GM19468 (cell line): ENCODE results near the gene COL6A3.

Source experiments
- ATAC-seq: cut with Tn5 transposase; IDR thresholded peaks from one replicate; pipeline ENCODE4 v1.9.1; 2021; ENCODE audit warnings: mild to moderate bottlenecking, moderate library complexity, moderate number of reproducible peaks; ENCODE audit not compliant: unreplicated experiment; ENCODE audit errors: extremely low read depth

The COL6A3 gene

DNA sequence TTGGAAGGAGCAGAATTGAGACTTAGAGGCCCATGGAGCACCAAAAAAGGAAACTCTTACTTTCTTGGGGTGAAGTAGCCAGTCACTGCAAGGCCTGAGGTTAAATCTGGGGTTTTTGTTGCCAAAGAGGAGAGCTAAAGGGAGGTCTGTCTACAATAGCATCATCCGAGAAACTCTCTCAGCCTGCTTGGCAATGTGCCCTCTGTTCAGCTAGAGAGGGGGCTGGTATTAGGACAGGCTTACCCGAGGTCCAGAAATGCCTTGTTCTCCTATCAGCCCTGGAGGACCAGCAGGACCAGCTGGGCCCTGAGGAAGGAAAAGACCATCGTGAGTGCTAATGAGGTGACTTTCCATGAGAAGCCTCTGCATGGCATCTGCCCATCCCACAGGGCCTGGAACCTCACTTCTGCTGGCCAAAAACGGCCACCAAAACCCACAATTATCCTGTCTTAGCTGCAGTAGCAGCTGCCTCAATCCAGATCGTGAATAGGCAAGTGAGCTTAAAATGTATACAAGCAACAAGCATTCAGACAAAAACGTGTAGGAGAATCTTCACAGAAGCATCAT, 61.6 kb downstream of the COL6A3 start:
- no peak for ATAC-seq

DNA sequence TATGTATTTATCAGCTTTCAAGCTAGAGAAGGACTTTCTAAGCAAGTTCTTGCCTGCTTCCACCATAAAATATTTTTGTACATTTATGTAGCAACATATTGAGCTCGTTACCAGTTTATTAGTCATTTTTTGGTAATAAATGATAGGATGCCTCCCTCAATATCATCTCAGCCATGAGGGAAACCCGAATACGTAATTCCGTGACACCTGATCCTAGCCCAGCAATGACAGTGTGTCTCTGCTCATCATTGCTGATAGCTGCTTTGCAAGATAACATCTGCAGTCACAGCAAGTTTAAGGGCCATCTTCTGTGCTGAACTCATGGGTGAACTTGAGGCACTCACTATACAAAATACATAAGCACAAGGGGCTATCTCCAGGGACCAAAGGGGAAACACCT, 62.2 kb downstream of the COL6A3 start:
- no peak for ATAC-seq

DNA sequence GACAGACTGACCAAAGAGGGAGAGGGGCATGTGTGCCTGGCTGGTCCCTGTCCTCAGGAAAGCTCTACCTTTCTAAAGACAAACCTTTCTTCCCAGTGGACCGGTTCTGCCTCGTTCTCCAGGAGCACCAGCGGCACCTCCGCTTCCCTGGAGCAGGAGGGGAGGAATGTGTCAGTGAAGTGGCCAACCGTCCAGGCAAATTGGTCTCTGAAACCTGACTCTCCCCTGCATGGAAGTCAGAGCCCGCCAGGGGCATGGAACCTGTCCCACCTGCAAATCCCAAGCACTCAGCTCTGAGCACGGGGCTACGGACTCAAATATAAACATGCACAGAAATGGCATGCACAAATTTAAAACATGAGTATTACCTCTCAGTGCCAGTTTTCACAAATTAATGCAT, 62.9 kb downstream of the COL6A3 start:
- no peak for ATAC-seq

DNA sequence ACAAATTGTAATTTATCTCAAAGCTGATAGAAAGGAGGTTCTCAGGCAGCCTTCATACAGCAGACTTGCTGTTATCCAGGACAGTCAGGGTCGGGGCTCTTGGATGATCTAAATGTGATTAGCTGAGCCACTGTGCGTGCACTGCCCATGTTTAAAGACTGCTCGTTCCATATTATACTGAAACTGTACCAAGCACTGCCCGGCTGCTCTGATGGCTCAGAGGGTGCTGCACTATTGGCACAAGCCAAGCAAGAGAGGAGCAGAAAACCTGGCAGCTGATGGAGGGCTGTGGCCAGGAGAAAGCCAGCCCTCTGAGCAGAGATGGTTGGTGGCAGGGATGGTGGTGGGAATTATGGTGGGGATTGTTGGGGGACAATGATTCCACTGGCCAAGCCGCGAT, 63.4 kb downstream of the COL6A3 start:
- ATAC-seq, result no peak

DNA sequence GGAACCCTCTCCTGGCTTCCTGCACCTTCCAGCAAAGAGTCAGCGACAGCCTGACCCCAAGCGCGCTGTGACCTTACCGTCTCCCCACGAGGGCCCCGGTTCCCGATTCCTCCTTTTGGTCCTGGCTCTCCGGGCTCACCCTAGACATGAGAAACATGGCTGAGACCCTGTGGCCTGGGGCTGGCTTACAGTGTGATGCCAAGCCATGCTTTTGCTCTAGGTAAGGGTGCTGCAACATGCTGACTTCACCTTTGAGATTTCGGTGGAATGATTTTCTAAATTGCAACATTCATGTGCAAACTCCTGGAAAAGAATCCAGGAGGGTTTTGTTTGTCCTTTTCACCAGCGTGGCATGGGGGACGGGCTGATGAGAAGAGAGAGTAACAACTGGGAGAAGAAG, 63.9 kb downstream of the COL6A3 start:
- no peak for ATAC-seq

DNA sequence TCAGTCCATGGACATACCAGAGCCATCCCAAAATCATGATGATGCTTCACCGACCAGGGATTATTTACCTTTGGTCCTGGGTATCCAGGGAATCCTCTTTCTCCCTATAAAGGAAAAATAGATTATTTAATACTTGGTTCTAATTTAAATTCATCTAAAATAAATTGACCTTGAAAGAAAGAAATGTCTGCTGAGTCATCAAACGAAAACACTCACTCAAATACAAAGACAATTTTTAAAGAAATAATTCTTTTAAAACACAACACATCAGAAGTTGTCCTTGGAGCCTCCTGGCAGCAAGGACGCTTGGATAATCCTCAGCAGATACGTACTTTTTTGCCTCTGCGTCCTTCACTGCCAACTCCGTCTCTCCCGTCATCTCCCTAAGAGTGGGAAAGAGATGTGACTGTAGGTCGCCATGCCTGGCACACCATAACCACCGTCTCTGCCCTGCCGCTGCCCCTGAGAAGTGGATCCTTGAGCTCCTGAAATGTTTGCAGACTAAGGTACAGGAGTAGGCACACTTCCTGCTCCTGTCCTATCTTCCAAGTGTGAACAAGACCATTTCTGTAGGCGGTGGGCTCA, 65.6 kb downstream of the COL6A3 start:
- ATAC-seq, result no peak

DNA sequence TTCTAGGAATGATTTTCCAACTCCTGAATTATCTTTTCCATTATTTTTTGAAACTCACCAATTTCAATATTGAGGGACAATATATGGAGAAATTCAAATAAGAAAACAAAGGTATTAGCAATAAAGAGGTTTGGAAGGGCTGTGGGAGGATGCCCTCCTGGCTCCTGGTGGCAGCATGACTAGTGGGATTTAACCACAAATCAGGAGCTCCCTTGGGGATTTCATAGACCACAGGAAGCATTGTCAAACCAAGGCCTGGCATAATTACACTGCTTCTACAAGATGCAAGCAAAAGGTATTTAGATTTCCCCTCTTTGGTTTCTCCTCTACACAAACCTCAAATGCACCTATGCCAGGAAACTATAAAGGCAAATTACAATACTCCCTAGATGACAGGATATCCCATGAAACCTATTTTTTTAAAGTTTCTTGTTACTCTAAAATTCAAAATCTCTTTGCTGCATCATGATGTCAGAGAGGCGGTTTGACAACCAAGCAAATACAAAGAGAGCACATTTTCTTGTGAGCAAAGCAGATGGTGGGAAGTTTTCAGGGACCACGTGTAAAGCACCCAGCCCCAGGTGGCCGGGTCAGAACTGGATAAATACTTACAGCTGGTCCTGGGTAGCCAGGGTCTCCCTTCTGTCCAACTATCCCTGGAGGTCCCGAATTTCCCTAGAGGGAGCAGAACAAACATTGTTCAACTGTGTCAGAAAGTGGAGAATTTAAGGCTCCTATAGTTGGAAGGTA, 67.9 kb downstream of the COL6A3 start:
- no peak for ATAC-seq

DNA sequence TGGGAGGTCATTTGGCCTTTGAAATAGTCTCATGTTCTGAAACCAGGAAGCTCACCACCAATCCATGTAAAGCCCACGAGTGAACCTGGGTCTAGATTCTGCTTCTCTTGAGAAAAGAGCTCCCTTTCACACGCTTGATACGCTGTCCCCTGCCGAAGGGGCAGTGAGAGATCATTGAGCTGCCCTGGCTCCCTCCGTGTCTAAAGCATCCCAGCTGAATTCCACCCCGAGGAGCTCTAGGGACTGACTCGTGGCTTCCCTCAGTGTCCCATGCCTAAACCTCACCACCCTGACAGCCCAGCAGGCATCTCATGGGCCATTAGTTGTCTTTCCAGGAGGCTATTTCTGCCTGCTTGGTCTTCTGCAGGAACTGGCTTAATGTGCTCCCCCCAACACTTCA, 68.6 kb downstream of the COL6A3 start:
- ATAC-seq, result no peak

DNA sequence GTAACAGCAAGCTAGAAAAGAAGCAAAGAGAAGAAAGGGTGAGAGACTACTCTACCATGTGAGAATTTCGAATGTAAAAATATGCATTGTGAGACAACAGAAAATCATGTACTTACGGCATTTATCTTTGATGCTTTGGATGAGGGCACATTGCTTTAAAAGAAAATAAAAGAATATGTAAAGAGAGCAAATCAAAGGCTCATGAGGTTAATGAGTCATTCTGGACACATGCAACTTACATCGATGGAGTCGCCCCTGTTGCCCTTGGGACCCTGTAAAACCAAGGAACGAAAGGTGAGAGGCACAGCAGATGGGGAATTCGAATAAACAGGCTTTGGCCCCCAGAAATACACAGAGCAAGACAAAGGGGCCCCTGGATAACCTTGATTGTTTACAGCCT, 69.0 kb downstream of the COL6A3 start:
- ATAC-seq, result no peak

DNA sequence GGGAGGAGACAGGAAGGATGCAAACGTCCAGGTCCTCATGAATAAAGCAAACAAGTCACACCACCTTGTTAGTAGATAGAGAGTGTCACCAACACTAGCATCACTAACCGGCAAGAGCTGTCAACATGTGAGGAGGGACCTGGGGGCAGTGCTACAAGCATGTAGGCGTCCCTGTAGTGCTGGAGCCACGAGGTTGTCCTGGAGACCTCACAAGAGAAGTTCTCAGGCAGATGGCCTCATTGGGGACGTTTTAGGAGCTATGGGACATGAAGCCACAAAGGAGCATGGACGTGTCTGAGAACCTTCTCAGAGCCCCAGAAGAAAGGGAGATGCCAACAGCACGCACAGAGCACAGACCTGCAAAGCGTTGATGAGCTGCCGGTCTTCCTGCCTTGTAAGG, 70.0 kb downstream of the COL6A3 start:
- ATAC-seq, result no peak

DNA sequence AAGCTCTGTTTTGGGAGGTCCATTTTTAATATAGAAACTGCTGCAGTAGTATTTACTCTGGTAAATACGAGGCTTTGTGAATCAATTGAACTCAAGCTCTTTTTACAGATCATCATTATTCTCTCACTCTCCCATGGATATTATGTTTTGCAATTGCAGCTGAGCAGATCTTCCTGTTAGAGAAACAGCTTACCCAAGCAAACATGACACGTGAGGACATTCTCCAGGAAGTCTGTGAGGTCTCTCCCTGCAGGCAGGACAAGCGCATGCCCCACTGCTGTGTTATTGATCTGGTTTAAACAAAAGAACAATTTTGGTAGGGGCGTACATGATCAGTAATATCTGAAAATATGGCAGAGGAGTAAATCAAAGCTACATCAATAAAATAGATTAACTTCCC, 72.1 kb downstream of the COL6A3 start:
- ATAC-seq, result no peak

DNA sequence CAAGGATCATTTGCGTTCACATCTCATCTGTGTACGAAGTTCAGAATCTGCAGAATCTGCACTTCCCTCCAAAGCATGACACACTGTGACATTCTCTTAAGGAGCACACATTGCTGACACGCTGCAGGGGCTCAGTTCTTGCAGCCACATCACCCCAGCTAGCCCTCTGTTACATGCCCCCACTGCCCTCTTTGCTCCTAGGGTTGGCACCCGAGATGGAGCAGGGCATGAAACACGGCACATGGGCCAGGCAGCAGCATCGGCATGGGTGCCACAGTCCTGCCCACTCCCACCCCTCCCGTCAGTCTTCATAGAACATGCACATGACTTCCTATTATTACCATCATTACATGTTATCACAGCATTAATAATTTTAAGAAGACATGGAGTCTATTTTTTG, 76.4 kb downstream of the COL6A3 start:
- no peak for ATAC-seq

DNA sequence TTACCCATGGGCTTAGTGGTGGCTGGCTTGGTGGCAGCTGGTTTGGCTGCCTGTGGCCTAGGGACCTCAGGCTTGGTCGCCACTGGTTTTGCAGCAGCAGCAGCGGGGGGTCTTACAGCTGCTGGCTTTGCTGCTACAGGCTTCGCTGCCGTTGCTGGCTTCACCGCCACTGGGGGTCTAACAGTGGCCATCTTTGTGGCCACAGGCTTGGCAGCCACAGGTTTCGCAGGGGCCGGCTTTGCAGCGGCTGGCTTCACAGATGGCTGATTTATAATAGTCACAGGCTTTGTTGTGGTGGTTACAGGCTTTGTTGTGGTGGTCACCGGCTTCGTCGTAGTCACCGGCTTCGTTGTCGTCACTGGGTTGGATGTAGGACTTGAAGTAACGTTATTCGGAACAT, 77.8 kb downstream of the COL6A3 start:
- ATAC-seq, result no peak

DNA sequence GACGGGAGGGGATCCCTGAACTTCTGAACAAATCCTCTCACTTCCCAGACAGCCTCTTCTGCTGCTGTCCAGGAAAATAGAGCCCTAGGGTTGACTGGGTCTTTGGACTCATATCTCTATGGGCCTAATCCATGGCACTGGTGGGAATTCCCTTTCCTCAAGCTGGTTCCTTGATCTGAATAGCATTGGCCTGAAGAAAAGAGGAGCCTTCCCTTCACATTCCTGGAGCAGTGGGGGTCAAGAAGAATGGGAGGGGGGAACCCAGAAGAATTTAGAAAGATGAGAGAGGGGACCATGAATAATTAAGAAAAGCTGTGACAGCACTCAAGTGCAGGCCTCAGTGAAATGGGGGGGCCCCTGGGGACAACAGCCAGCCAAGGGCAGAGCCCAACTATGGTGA, 80.2 kb downstream of the COL6A3 start:
- ATAC-seq, result no peak

DNA sequence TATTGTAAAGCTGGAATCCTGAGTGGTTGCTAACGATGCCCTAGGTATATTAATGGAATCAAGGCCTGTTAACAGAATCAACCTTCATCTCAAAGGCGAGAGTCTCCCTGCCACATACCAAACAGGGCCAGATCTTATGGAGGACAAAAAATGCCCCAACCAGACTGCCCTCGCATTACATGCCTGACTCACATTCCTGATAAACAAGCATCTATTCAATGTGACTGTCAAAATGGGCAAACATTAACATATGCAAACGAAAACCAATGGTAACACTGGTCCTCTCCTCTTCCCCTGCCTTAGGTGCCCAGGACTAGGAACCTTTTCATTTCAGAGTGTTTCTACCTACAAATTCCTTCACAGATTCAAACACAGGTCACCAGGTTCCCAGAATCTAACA, 83.4 kb downstream of the COL6A3 start:
- no peak for ATAC-seq

DNA sequence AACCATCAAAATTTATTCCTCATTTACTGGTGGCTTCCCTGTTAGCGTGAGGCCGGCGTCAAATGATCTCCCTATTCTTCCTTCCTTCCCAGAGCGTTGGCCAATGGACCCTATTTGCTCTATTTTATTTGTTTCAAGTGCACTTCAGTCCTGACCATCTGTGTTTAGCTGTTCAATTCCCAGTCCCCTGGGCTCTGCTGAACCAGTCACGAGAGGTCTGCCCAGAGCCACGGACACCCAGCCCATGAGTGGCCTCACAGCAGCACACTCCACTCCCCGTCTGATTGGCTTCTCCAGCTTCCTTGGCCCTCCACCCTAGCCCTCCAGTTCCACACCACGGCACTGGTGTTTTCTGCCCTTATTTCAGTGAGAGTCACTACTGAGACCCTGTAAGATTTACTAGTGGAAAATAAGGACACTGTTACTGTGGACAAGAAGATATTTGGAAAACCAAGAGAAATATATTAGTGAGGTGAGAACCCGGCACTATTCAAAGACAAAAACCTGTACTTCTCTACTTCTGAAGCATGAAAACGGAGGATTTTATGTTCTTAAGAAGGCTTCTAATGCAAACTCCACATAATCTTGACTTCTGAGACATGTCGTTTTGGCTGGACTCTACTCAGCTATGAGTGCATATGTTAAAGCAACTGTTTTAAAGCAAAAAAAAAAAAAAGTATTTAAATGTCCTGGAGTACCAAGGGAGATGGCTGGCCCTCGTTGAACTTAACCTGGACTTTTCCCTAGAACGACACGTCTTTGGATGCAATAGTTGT, 86.6 kb downstream of the COL6A3 start:
- no peak for ATAC-seq

DNA sequence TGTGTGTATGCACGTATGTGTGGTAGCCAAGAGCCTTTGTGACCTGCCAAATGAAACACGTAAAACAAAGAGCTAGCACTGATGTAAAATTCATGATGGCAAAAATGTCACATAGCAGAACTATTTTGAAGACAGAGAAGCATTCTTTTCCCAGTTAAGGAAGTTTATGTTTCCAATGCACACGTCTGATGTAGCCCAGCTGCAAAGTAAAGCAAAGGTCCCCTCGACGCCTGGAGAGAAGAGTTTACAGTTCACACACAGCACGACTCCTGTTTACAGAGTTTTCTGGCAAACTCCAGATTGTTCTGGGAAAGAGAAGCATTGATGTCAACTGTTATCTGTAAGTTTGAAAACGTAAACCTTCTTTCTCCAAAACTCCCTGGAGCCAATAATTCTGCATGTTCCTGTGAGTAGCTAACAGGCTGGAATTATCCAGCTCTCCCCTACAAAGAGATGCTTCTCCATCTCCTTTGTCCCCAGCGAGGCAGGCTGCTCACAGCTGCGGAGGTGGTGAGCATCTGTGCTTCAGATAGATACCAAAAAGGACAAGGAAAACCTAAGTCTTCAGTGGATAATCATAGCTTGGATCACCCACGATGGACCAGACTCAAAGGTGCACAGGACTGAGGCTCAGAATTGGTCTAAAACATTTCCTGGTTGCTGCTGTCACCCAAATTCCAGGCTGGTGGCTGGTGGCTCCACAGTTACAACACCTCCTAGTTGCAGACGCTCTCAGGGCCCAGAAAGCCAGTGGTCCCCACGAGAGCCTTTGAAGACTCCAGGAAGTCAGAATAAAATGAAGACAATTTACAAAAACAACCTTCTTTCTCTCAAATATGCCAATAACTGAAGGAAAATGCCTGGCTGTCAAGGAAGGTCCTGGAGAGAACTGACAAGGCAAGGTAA, 87.4 kb downstream of the COL6A3 start:
- no peak for ATAC-seq

DNA sequence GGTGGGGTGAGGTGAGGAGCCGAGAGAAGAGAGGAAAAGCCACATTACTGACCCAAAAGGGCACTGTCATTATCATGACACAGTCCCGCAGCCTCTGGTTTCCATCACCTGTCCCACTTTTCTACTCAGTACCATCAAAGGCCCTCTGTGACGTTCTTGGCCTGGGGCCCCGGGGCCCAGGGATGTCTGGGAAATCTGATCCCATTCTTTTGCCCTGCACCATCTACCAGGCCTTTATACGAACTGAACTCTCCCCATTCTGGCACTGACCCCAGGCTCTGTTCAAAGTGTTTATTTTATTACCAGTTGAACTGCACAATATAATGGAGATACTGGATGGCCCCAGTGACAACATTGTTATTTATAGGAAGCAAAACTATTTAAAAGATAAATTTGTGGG, 89.1 kb downstream of the COL6A3 start:
- no peak for ATAC-seq

DNA sequence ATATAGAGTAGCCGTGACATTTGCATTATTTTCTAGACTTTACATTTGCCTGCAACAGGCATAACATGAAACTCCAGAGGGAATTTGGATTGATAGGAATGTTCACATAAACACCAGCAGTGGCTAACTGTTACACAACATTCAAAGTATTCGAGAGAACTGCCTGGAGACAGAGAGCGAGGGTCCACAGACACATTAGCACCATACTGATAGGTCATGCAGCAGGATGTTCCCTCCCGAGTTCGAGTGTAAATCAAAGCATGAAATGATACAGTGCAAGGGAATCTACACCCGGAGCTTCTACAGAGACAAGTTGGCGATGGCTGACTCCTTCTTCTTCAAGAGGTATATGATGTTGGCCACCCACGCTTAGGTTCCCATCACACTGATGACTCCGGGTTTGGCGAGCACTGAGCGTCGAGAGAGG, 89.5 kb downstream of the COL6A3 start:
- no peak for ATAC-seq

DNA sequence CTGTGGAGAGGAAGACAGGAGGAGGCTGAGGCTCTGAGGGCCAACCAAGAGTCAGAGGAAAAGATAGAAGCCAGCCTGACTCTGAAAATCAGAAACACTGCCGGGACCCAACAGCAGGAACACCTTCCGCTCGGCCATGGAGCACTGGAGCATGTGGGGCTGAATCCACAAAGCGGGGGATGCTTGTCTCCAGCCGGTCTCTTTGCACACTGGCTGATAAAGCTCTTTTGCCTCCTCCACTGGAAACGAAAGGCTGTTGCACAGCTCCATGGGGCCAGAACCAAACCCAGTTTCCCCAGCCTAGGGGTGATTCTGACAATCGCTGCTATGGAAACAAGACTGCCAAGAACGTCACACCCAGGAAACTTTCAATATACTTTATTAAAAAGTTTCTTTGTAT, 90.3 kb downstream of the COL6A3 start:
- no peak for ATAC-seq
